ENCODE data around the gene KMT2E.

GRCh38 chr7:105107458-105107857 lies 93.5 kb downstream of the KMT2E start:
- TF ChIP-seq POLR2A (IDR thresholded peaks at IDR 0.05; ENCODE audit: low read depth, low read length) (no peak), TAF1 (IDR thresholded peaks at IDR 0.05; ENCODE audit: low read depth, low read length) (no peak), POLR2AphosphoS5 (IDR thresholded peaks at IDR 0.05; ENCODE audit: low read depth, low read length) (no peak), SPI1 (IDR thresholded peaks at IDR 0.05; ENCODE audit: low read depth, low read length) (no peak), PAX5 (IDR thresholded peaks at IDR 0.05; ENCODE audit: insufficient read depth, low read length, severe bottlenecking) (no peak)
